DND-41 (cell line): ENCODE results near the gene NDUFAF4.

Experiments used
- ATAC-seq: fragments of 200-7000 bp; cut with Tn5 transposase; 3 replicates; pipeline ENCODE4 v1.9.1; 2021; ENCODE audit warnings: low read depth; ENCODE audit not compliant: insufficient read depth
- DNase-seq: peaks from one replicate; pipeline ENCODE4 v3.0.0-alpha.2; 2020
- H2AFZ ChIP-seq: 2 replicates; pipeline ENCODE4 v1.6.0; 2012; ENCODE audit warnings: low read depth, low read length
- H3K27ac ChIP-seq: 2 replicates; pipeline ENCODE4 v1.5.1; 2012; ENCODE audit warnings: low read length, inconsistent platforms
- H3K27me3 ChIP-seq: fragments of 200-600 bp; sonication (generic); 2 replicates; pipeline ENCODE4 v1.6.0; 2012; ENCODE audit warnings: low read length, mild to moderate bottlenecking, inconsistent platforms; ENCODE audit not compliant: insufficient read depth, poor library complexity
- H3K36me3 ChIP-seq: 2 replicates; pipeline ENCODE4 v1.5.1; 2012; ENCODE audit warnings: low read length, inconsistent platforms; ENCODE audit not compliant: insufficient read depth
- H3K4me1 ChIP-seq: 2 replicates; pipeline ENCODE4 v1.5.1; 2012; ENCODE audit warnings: mild to moderate bottlenecking, low read length; ENCODE audit not compliant: insufficient read depth
- H3K4me2 ChIP-seq: 2 replicates; pipeline ENCODE4 v1.6.0; 2012; ENCODE audit warnings: mild to moderate bottlenecking, moderate library complexity, low read length, inconsistent platforms; ENCODE audit not compliant: insufficient read depth
- H3K4me3 ChIP-seq, 2 experiments: fragments of 200-600 bp in 1 of 2; shearing (Covaris generic) in 1 of 2; 2 replicates each; pipeline ENCODE4 v1.5.1; 2012 to 2016; ENCODE audit warnings: inconsistent platforms in 2 of 2, low read length in 2 of 2, mild to moderate bottlenecking in 2 of 2, low read depth in 1 of 2, moderate library complexity in 1 of 2
- H3K79me2 ChIP-seq: 2 replicates; pipeline ENCODE4 v1.6.0; 2012; ENCODE audit warnings: low read length, inconsistent platforms; ENCODE audit not compliant: insufficient read depth
- H3K9ac ChIP-seq: 2 replicates; pipeline ENCODE4 v1.6.0; 2012; ENCODE audit warnings: low read depth, mild to moderate bottlenecking, inconsistent platforms, low read length, moderate library complexity
- H3K9me3 ChIP-seq: 2 replicates; pipeline ENCODE4 v1.5.1; 2012; ENCODE audit warnings: low read length, moderate library complexity, mild to moderate bottlenecking, inconsistent platforms; ENCODE audit not compliant: insufficient read depth, severe bottlenecking
- H4K20me1 ChIP-seq: 2 replicates; pipeline ENCODE4 v1.6.0; 2012; ENCODE audit warnings: low read length; ENCODE audit not compliant: insufficient read depth
- EZH2 ChIP-seq: IDR thresholded peaks from 3 replicates; pipeline ENCODE4 v1.6.1; 2012; ENCODE audit warnings: borderline replicate concordance, low read depth, mild to moderate bottlenecking, moderate library complexity, low read length, inconsistent platforms; ENCODE audit not compliant: severe bottlenecking
- TF ChIP-seq, protein P1 (sequence below): IDR thresholded peaks from 2 replicates; pipeline ENCODE4 v1.5.1; 2012; ENCODE audit warnings: borderline replicate concordance, low read length, moderate library complexity, mild to moderate bottlenecking; ENCODE audit not compliant: poor library complexity, severe bottlenecking; ENCODE audit errors: extremely low read depth

Gene NDUFAF4

GRCh38 chr6:96942676-96943075 lies 45.0 kb upstream of the NDUFAF4 start:
- no peak overlapping the region for H3K9ac ChIP-seq
- DNase-seq (no peak), ATAC-seq (no peak)
- H3K79me2 ChIP-seq = no peaks in the 10 kb centered on the region
- no peaks in the 10 kb centered on the region for H4K20me1 ChIP-seq
- TF ChIP-seq EZH2 = no peak
- TF ChIP-seq, protein P1, sequence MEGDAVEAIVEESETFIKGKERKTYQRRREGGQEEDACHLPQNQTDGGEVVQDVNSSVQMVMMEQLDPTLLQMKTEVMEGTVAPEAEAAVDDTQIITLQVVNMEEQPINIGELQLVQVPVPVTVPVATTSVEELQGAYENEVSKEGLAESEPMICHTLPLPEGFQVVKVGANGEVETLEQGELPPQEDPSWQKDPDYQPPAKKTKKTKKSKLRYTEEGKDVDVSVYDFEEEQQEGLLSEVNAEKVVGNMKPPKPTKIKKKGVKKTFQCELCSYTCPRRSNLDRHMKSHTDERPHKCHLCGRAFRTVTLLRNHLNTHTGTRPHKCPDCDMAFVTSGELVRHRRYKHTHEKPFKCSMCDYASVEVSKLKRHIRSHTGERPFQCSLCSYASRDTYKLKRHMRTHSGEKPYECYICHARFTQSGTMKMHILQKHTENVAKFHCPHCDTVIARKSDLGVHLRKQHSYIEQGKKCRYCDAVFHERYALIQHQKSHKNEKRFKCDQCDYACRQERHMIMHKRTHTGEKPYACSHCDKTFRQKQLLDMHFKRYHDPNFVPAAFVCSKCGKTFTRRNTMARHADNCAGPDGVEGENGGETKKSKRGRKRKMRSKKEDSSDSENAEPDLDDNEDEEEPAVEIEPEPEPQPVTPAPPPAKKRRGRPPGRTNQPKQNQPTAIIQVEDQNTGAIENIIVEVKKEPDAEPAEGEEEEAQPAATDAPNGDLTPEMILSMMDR = no peak
- no peak overlapping the region for H3K4me2 ChIP-seq
- no peaks in the 10 kb centered on the region for H3K36me3 ChIP-seq
- H3K4me3 ChIP-seq = no peak overlapping the region
- H3K27ac ChIP-seq = no peak overlapping the region
- H3K4me1 ChIP-seq = no peaks in the 10 kb centered on the region
- no peak overlapping the region for H2AFZ ChIP-seq
- no peaks in the 10 kb centered on the region for H3K27me3 ChIP-seq
- H3K9me3 ChIP-seq = no peaks in the 10 kb centered on the region

GRCh38 chr6:96940322-96940721 lies 42.6 kb upstream of the NDUFAF4 start:
- Histone ChIP-seq H3K4me2 (no peak overlapping the region), H3K27me3 (peaks cover 7% of the 10 kb centered on the region)
- TF ChIP-seq, protein P1 = no peak
- no peak for TF ChIP-seq EZH2

DNA sequence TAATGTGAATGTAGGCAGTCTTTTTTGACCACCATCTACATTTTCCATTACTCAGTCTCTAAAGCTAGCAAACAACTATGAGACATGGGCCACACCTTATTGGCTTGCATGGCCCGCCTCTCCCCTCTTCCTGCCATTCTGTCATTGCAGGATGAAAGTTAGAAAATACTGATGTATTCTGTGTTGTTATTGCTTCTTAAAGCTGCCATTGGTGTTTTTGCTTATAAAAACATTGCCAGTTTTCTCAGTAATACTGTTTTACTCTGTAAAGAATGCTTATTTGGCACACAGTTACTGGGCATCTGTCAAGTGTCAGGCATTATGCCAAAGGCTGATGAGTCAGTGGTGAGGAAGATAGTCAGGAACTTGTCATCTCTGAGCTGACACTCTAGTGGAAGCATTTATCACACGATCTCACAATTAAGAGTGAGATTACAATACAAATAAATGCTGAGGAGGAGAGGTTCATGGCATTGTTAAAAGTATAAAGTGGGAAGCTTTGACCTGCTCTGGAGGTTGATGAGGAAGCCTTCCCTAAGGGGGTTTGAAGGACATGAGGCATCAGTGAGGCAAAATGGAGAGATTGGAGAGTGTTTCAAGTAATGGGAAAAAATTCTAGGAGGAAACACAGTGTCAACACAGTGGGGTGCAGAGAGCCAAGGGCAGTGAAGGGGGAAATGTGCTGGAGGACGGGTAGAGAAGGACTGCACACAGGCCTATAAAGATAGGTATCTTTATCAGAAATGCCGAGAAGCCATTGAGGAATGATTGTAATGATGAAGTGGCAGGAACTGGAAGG lies 41.5 kb upstream of the NDUFAF4 start:
- ATAC-seq = no peak
- Histone ChIP-seq H3K27ac (no peak overlapping the region), H4K20me1 (no peaks in the 10 kb centered on the region), H3K36me3 (no peaks in the 10 kb centered on the region), H3K79me2 (no peaks in the 10 kb centered on the region), H3K9me3 (no peaks in the 10 kb centered on the region), H3K4me3 (no peak overlapping the region), H3K27me3 (peaks cover 7% of the 10 kb centered on the region), H3K4me2 (no peak overlapping the region), H2AFZ (no peak overlapping the region), H3K9ac (no peak overlapping the region), H3K4me1 (no peaks in the 10 kb centered on the region)
- TF ChIP-seq, protein P1 = no peak
- TF ChIP-seq EZH2 = no peak
- no peak for DNase-seq

More at GRCh38 chr6:96940322-96940721, 42.6 kb upstream of the NDUFAF4 start:
- no peak overlapping the region for H2AFZ ChIP-seq
- H3K9me3 ChIP-seq = no peaks in the 10 kb centered on the region
- no peaks in the 10 kb centered on the region for H3K4me1 ChIP-seq
- H3K27ac ChIP-seq = no peak overlapping the region
- ATAC-seq (no peak), DNase-seq (no peak)
- no peaks in the 10 kb centered on the region for H4K20me1 ChIP-seq
- no peaks in the 10 kb centered on the region for H3K36me3 ChIP-seq
- H3K4me3 ChIP-seq = no peak overlapping the region
- no peak overlapping the region for H3K9ac ChIP-seq
- no peaks in the 10 kb centered on the region for H3K79me2 ChIP-seq
